Left lung (tissue), 10 donors: ENCODE data around the gene CNTN5. TPM values are rescaled to one million over a fixed set of nuclear protein-coding genes. Genes with fewer than 3 reads are reported as not detected.

Experiments
- ATAC-seq: fragments of 200-7000 bp; cut with Tn5 transposase; one replicate; pipeline ENCODE4 v1.9.1; 2020; ENCODE audit warnings: moderate library complexity
- DNase-seq, 4 donors: peaks; one replicate each; pipeline ENCODE4 v3.0.0-alpha.2; 2013 to 2020
- H3K27ac ChIP-seq, 2 donors: fragments of 200-600 bp; sonication (generic) in 1 of 2; one replicate each; pipeline versions ENCODE4 v1.5.0 to v1.8.0; 2020 to 2021
- H3K27me3 ChIP-seq, 2 donors: fragments of 200-600 bp; sonication (generic) in 1 of 2; one replicate each; pipeline versions ENCODE4 v1.5.0 to v1.8.0; 2020 to 2021
- H3K36me3 ChIP-seq, 2 donors: fragments of 200-600 bp; sonication (generic) in 1 of 2; one replicate each; pipeline versions ENCODE4 v1.5.0 to v1.8.0; 2020 to 2021
- H3K4me1 ChIP-seq, 2 donors: fragments of 200-600 bp; one replicate each; pipeline ENCODE4 v1.8.0; 2021
- H3K4me3 ChIP-seq, 2 donors: fragments of 200-600 bp; sonication (generic) in 1 of 2; one replicate each; pipeline versions ENCODE4 v1.5.0 to v1.8.0; 2020 to 2021; ENCODE audit warnings: mild to moderate bottlenecking in 1 of 2
- H3K9me3 ChIP-seq, 2 donors: fragments of 200-600 bp; sonication (generic) in 1 of 2; one replicate each; pipeline versions ENCODE4 v1.5.0 to v1.8.0; 2020 to 2021
- CTCF ChIP-seq, 2 donors: fragments of 200-600 bp; sonication (generic) in 1 of 2; IDR thresholded peaks; one replicate each; pipeline versions ENCODE4 v1.5.0 to v1.8.0; 2021; ENCODE audit warnings: antibody characterized with exemption in 2 of 2
- intact Hi-C, 2 donors: fragments of 100-400 bp; cut with DNase I; formaldehyde crosslinking; loops; one replicate each; pipeline versions ENCODE4 v1.11.2 to v1.14.2; 2022
- polyA plus RNA-seq, 6 donors: library from polyadenylated mRNA; unstranded; fragments of 120-200 nt; gene quantifications; one replicate each; pipeline ENCODE4 v1.2.1, GENCODE V29; 2013; ENCODE audit not compliant: insufficient read length in 6 of 6
- total RNA-seq, 2 donors: library from RNA; stranded (reverse); fragmentation: NEBNext Ultra II Directional; extraction: Animal tissue kit (Norgen Biotek cat#: 25700); gene quantifications; one replicate each; pipeline ENCODE4 v1.2.1, GENCODE V29; 2021
- donor health status: DM: no; HTN: yes; CAD: no.
- donor health status: DM: no; HTN: no; CAD: no.

CNTN5 gene
- total and polyA plus RNA-seq, 8 donors: 0.08 to 0.34 (median 0.24) TPM; not detected in 1

GRCh38 chr11:100308202-100308601 lies 1287.5 kb downstream of the CNTN5 start:
- H3K36me3 ChIP-seq: no peaks in the 10 kb centered on the region
- no peak overlapping the region for H3K27ac ChIP-seq
- no peak overlapping the region for H3K4me3 ChIP-seq
- ATAC-seq (no peak), DNase-seq (no peak)
- H3K4me1 ChIP-seq: no peaks in the 10 kb centered on the region
- no peak for TF ChIP-seq CTCF (IDR thresholded peaks at IDR 0.05)
- intact Hi-C loops: no loop called here
- H3K9me3 ChIP-seq: no peaks in the 10 kb centered on the region
- no peaks in the 10 kb centered on the region for H3K27me3 ChIP-seq

- DNase-seq: no peak
- Histone ChIP-seq H3K4me3 (no peak overlapping the region), H3K9me3 (peaks cover 0 to 2% of the 10 kb centered on the region in 2 donors), H3K4me1 (no peaks in the 10 kb centered on the region), H3K27ac (no peak overlapping the region), H3K27me3 (no peaks in the 10 kb centered on the region), H3K36me3 (no peaks in the 10 kb centered on the region)
- no peak for ATAC-seq
- TF ChIP-seq CTCF (IDR thresholded peaks at IDR 0.05): no peak
- intact Hi-C loops: no loop called here
Measured at GRCh38 chr11:100315946-100316345, 1295.2 kb downstream of the CNTN5 start.

GRCh38 chr11:100316952-100317351 lies 1296.2 kb downstream of the CNTN5 start:
- Histone ChIP-seq H3K4me3 (no peak overlapping the region), H3K36me3 (no peaks in the 10 kb centered on the region), H3K9me3 (peaks cover 0 to 2% of the 10 kb centered on the region in 2 donors), H3K4me1 (no peaks in the 10 kb centered on the region), H3K27ac (no peak overlapping the region), H3K27me3 (no peaks in the 10 kb centered on the region)
- DNase-seq: no peak
- no peak for TF ChIP-seq CTCF (IDR thresholded peaks at IDR 0.05)
- no peak for ATAC-seq
- intact Hi-C loops: no loop called here

DNA sequence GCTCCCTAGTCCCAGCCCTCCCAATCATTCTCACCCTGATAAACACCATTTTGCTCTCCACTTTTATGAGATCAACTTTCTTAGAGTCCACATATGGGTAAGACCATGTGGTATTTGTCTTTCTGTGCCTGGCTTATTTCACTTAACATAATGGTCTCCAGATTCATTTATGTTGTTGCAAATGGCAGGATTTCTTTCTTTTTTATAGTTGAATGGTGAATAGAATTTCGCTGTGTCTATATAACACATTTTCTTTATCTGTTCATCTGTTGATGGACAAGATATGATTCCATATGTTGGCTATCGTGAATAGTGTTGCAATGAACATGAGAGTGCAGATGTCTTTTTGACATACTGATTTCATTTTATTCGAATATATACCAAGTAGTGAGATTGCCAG lies 1298.9 kb downstream of the CNTN5 start:
- no peaks in the 10 kb centered on the region for H3K36me3 ChIP-seq
- peaks cover 0 to 5% of the 10 kb centered on the region in 2 donors for H3K9me3 ChIP-seq
- H3K4me3 ChIP-seq: no peak overlapping the region
- H3K4me1 ChIP-seq: no peaks in the 10 kb centered on the region
- no peak for TF ChIP-seq CTCF (IDR thresholded peaks at IDR 0.05)
- H3K27ac ChIP-seq: no peak overlapping the region
- intact Hi-C loops: no loop called here
- H3K27me3 ChIP-seq: no peaks in the 10 kb centered on the region
- no peak for DNase-seq
- no peak for ATAC-seq

DNA sequence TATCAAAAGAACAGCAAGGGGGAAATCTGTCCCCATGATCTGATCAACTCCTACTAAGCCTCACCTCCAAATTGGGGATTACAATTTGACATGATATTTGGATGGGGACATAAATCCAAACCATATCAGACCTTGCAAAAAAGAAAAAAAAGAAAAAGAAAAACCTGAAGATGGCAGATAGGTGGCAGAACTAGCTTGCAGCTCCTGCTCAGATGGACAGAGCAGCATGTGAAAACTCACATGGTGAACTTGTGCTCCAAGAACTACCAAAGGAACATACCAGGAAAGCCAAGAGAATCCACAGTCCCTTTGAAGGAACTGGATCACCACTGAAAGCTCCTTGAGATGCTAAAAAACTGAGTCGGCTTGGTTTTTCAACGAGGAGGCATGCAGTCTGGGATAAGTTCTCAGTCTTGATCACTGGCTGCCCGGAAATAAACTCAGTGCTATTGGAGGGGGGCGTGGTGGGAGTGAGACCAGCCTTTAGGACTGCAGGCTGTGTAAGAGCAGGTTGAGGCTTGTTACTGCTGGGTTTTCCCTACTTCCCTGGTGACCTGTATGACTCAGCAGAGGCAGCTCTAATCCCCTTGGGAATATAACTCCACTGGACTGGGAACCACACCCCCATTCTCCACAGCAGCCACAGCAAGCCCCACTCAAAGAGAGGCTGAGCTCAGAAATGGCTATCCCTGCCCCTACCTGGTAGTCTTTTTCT lies 1308.0 kb downstream of the CNTN5 start:
- H3K27me3 ChIP-seq: no peaks in the 10 kb centered on the region
- no peaks in the 10 kb centered on the region for H3K4me1 ChIP-seq
- H3K4me3 ChIP-seq: no peak overlapping the region
- no peak for DNase-seq
- H3K27ac ChIP-seq: no peak overlapping the region
- no peak for ATAC-seq
- H3K36me3 ChIP-seq: no peaks in the 10 kb centered on the region
- no peak for TF ChIP-seq CTCF (IDR thresholded peaks at IDR 0.05)
- intact Hi-C loops: no loop called here
- H3K9me3 ChIP-seq: peaks cover 0 to 11% of the 10 kb centered on the region in 2 donors
